Stomach (tissue), 9 donors: Measurements from ENCODE around the gene TAC4. TPM values are rescaled to one million over a fixed set of nuclear protein-coding genes. Genes with fewer than 3 reads are reported as not detected.
A peak's percentile ranks its signal among the peaks of the same experiment; 100 is the strongest.

Source experiments
- DNase-seq, 2 donors: peaks; one replicate each; pipeline versions ENCODE4 v3.0.0 to v3.0.0-alpha.2; 2013 to 2019
- H3K27ac ChIP-seq, 5 donors: fragments of 200-600 bp in 4 of 5; sonication (generic) in 4 of 5; one replicate each; pipeline ENCODE4 v1.5.1; 2013 to 2019; ENCODE audit warnings: mild to moderate bottlenecking in 1 of 5, moderate library complexity in 1 of 5
- H3K27me3 ChIP-seq, 3 donors: fragments of 200-600 bp; sonication (generic); one replicate each; pipeline ENCODE4 v1.5.1; 2017 to 2019; ENCODE audit warnings: mixed run types in 1 of 3
- H3K36me3 ChIP-seq, 4 donors: fragments of 200-600 bp; sonication (generic); 1 replicate in 3 of 4; 2 replicates in 1 of 4; pipeline ENCODE4 v1.5.1; 2016 to 2019
- H3K4me1 ChIP-seq, 4 donors: fragments of 200-600 bp; sonication (generic); one replicate each; pipeline ENCODE4 v1.5.1; 2016 to 2019
- H3K4me3 ChIP-seq, 4 donors: fragments of 200-600 bp; sonication (generic) in 3 of 4; one replicate each; pipeline ENCODE4 v1.5.1; 2016 to 2019; ENCODE audit warnings: mild to moderate bottlenecking in 1 of 4
- H3K9me3 ChIP-seq, 4 donors: fragments of 200-600 bp; sonication (generic); one replicate each; pipeline ENCODE4 v1.5.1; 2016 to 2019
- EP300 ChIP-seq: sonication (generic); formaldehyde crosslinking; IDR thresholded peaks from one replicate; pipeline ENCODE4 v1.6.1; 2017; ENCODE audit warnings: antibody characterized with exemption
- POLR2A ChIP-seq, 4 donors: fragments of 450-650 bp; IDR thresholded peaks; one replicate each; pipeline ENCODE4 v1.6.1; 2016; ENCODE audit warnings: antibody characterized with exemption in 4 of 4, control low read depth in 2 of 4, mild to moderate bottlenecking in 1 of 4, moderate library complexity in 1 of 4
- POLR2AphosphoS5 ChIP-seq, 3 donors: sonication (generic); formaldehyde crosslinking; IDR thresholded peaks; one replicate each; pipeline ENCODE4 v1.6.1; 2016; ENCODE audit warnings: antibody characterized with exemption in 3 of 3
- WGBS, 5 donors: extraction: QIAGEN DNeasy Blood & Tissue Kit in 3 of 5; methylation state at CpG; one replicate each; pipeline versions ENCODE4 v1.1.5 to v1.1.7; 2013 to 2018; 5-methylcytosine and 5-hydroxymethylcytosine counted together
- intact Hi-C: fragments of 100-400 bp; cut with DNase I; formaldehyde crosslinking; loops from one replicate; pipeline ENCODE4 v1.15.1; 2023; ENCODE audit warnings: low total_unique reads
- polyA plus RNA-seq, 3 donors: library from polyadenylated mRNA; stranded (reverse); fragments of 200-250 nt; gene quantifications; one replicate each; pipeline ENCODE4 v1.2.3, GENCODE V29; 2013
- total RNA-seq, 5 donors: library from RNA; depleted of rRNA; stranded (reverse); fragments of >200 nt; gene quantifications; one replicate each; pipeline versions ENCODE4 v1.1.0 to v1.2.3, GENCODE V29; 2014 to 2016
- TF ChIP-seq, protein P1 (sequence below), 7 experiments: fragments of 450-650 bp in 4 of 7; fragments of 200-600 bp in 3 of 7; sonication (generic) in 3 of 7; IDR thresholded peaks; one replicate each; pipeline ENCODE4 v1.5.1; 2016 to 2019; ENCODE audit warnings: antibody characterized with exemption in 7 of 7, control low read depth in 2 of 7, mild to moderate bottlenecking in 1 of 7
- donor health status: healthy with polysubstance abuse.
- donor health status: Bipolar disorder and iron deficiency.
- donor health status: healthy.

Gene TAC4
- total and polyA plus RNA-seq, 8 donors, result not detected

DNA sequence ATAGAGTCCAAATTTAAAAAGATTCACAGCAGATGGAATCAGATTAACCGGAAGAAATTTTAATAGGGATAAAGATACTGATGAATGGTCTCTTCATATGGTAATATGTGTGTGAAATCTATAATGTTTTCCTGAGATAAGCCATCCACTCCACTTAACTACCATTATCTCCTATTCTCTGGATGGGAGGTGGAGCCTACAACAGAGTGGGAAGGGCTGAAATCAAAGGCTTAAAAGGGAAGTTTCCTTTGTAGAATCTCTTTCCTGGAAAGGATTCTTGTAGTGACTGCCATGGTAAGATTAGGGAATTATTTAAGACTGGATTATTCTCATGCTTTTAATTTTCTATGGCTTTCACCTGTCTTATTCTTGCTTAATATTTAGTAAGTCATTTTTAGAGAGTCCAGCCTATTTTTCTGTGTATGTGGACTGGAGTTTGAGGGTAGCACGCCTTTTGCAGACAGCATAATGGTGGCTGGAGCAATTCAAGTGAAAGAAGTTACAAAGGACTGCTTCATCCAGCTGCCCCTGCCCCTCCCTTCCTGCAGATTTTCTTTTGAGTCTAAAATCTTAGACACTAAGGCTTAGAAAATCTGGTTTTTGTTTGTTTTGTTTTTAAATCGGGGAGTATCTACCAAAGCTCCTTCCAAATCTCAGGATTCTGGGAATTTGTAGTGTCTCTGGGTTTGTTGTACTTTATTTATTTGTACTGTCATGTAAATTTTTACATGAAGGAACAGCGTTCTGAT, 32.9 kb downstream of the TAC4 start:
- peaks cover 9 to 62% (median 38%) of the 10 kb centered on the region in 4 donors for H3K4me1 ChIP-seq
- WGBS, 5 donors, result 54 to 68% (median 64%) methylated on average over 4 of the region's 4 CpGs
- peak overlapping the region; percentile 20 to 72 (median 62) for H3K27ac ChIP-seq

DNA sequence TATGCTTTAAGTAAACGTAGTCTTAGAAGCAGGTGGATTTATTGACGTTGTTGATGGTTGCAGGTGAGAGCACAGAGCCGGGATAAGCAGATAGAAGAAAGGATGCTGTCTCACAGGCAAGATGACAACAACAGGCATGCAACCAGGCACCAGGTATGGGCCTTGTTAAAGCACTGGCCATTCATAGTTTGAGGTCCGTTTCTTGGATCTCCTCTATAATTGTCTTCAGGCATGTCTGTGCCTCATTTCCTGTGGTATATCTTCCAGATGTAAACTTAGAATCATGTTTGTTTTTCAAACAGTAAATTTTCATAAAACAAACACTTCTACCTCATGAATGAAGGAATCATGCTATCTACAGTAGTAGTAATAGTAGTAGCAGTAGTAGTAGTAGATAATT, 38.8 kb downstream of the TAC4 start:
- peaks cover 48 to 100% (median 98%) of the 10 kb centered on the region in 4 donors for H3K36me3 ChIP-seq

More for the DNA sequence above, 32.9 kb downstream of the TAC4 start:
- TF ChIP-seq EP300, result no peak
- TF ChIP-seq POLR2AphosphoS5 (IDR thresholded peaks at IDR 0.05), result no peak
- no peak for TF ChIP-seq POLR2A (IDR thresholded peaks at IDR 0.05)
- TF ChIP-seq, protein P1, sequence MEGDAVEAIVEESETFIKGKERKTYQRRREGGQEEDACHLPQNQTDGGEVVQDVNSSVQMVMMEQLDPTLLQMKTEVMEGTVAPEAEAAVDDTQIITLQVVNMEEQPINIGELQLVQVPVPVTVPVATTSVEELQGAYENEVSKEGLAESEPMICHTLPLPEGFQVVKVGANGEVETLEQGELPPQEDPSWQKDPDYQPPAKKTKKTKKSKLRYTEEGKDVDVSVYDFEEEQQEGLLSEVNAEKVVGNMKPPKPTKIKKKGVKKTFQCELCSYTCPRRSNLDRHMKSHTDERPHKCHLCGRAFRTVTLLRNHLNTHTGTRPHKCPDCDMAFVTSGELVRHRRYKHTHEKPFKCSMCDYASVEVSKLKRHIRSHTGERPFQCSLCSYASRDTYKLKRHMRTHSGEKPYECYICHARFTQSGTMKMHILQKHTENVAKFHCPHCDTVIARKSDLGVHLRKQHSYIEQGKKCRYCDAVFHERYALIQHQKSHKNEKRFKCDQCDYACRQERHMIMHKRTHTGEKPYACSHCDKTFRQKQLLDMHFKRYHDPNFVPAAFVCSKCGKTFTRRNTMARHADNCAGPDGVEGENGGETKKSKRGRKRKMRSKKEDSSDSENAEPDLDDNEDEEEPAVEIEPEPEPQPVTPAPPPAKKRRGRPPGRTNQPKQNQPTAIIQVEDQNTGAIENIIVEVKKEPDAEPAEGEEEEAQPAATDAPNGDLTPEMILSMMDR (IDR thresholded peaks at IDR 0.05), result no peak
- no peaks in the 10 kb centered on the region for H3K9me3 ChIP-seq
- peaks cover 28 to 90% (median 84%) of the 10 kb centered on the region in 4 donors for H3K36me3 ChIP-seq
- H3K4me3 ChIP-seq, result no peak overlapping the region
- no peak for DNase-seq
- H3K27me3 ChIP-seq, result no peaks in the 10 kb centered on the region
- intact Hi-C loops, result no loop called here

DNA sequence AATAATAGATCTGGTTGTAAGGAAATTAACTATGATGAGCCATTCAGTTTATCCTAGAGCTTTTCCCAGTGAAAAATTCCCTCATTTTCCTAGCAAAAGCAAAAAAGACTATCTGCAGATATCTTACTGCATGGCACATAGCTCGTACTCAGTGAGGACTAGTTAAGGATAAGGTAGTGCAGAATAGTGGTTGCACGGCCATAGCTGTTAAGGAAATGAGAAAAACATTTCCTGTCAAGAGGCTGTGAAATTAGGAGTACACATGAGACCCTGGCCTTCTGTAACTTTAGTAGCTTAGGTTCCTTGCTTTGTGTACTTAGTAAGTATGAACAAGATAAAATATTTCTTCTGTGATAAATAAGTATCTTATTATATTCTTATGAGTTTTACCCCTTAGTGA, 49.1 kb downstream of the TAC4 start:
- 43 to 62% (median 56%) methylated on average over 2 of the region's 2 CpGs for WGBS, 5 donors
- Histone ChIP-seq H3K4me3 (no peak overlapping the region), H3K9me3 (no peaks in the 10 kb centered on the region), H3K4me1 (peaks cover 0 to 47% (median 23%) of the 10 kb centered on the region in 4 donors), H3K36me3 (peaks cover 71 to 98% (median 97%) of the 10 kb centered on the region in 4 donors), H3K27ac (no peak overlapping the region), H3K27me3 (no peaks in the 10 kb centered on the region)
- DNase-seq, result no peak
- no peak for TF ChIP-seq EP300
- TF ChIP-seq, protein P1 (IDR thresholded peaks at IDR 0.05), result no peak
- intact Hi-C loops, result loop anchor here (10.0 kb wide), 1 partner anchor 46 kb away; the partner anchor contains the start of gene TAC4

More for the DNA sequence above, 38.8 kb downstream of the TAC4 start:
- Histone ChIP-seq H3K4me3 (no peak overlapping the region), H3K27me3 (no peaks in the 10 kb centered on the region), H3K4me1 (peaks cover 0 to 19% (median 2%) of the 10 kb centered on the region in 4 donors), H3K27ac (no peak overlapping the region), H3K9me3 (no peaks in the 10 kb centered on the region)
- TF ChIP-seq POLR2A (IDR thresholded peaks at IDR 0.05), result no peak
- TF ChIP-seq, protein P1 (IDR thresholded peaks at IDR 0.05), result no peak
- no peak for TF ChIP-seq POLR2AphosphoS5 (IDR thresholded peaks at IDR 0.05)
- no peak for TF ChIP-seq EP300
- DNase-seq, result no peak
- intact Hi-C loops, result no loop called here
- 49 to 63% (median 52%) methylated on average over 4 of the region's 4 CpGs for WGBS, 5 donors

DNA sequence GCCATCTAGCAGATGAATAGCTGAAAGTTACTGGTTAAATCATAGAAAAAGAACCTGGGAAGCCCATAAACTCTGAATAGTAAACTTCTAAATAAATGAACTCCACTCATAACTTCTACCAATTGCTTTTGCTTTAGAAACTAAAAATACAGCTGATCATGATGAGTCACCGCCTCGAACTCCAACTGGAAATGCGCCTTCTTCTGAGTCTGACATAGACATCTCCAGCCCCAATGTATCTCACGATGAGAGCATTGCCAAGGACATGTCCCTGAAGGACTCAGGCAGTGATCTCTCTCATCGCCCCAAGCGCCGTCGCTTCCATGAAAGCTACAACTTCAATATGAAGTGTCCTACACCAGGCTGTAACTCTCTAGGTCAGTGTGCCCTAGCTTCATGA, 49.7 kb downstream of the TAC4 start:
- H3K4me1 ChIP-seq, result peaks cover 0 to 52% (median 26%) of the 10 kb centered on the region in 4 donors
- intact Hi-C loops, result loop anchor here (10.0 kb wide), 1 partner anchor 47 kb away; the partner anchor contains the start of gene TAC4
- H3K36me3 ChIP-seq, result peaks cover 72 to 98% (median 98%) of the 10 kb centered on the region in 4 donors
- 83 to 91% (median 87%) methylated on average over 8 of the region's 8 CpGs for WGBS, 5 donors
- no peak overlapping the region for H3K27ac ChIP-seq
- H3K9me3 ChIP-seq, result no peaks in the 10 kb centered on the region
- H3K27me3 ChIP-seq, result no peaks in the 10 kb centered on the region
- TF ChIP-seq POLR2AphosphoS5 (IDR thresholded peaks at IDR 0.05), result no peak
- no peak for DNase-seq
- H3K4me3 ChIP-seq, result no peak overlapping the region

DNA sequence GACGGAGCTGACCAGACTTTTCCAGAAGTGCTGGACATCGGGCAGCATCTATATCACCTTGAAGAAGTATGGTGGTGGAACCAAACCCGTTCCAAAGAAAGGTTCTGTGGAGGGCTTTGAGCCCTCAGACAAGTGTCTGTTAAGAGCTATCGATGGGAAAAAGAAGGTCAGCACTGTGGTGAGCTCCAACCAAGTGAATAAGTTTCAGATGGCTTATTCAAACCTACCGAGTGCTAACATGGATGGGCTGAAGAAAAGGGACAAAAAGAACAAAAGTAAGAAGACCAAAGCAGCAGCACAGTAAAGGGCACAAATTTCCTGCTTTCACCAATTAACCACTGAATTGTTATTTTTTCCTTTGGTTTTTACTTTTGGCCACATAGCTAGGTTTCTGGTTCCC, 52.5 kb downstream of the TAC4 start:
- 74 to 90% (median 84%) methylated on average over 5 of the region's 5 CpGs for WGBS, 5 donors
- no peak overlapping the region for H3K4me3 ChIP-seq
- intact Hi-C loops, result loop anchor here (10.0 kb wide), 1 partner anchor 49 kb away; the partner anchor contains the start of gene TAC4
- H3K27ac ChIP-seq, result no peak overlapping the region
- H3K27me3 ChIP-seq, result no peaks in the 10 kb centered on the region
- H3K36me3 ChIP-seq, result peaks cover 62 to 92% (median 88%) of the 10 kb centered on the region in 4 donors
- TF ChIP-seq POLR2A (IDR thresholded peaks at IDR 0.05), result no peak
- no peak for TF ChIP-seq POLR2AphosphoS5 (IDR thresholded peaks at IDR 0.05)
- TF ChIP-seq, protein P1 (IDR thresholded peaks at IDR 0.05), result no peak
- TF ChIP-seq EP300, result no peak
- peaks cover 4 to 80% (median 39%) of the 10 kb centered on the region in 4 donors for H3K4me1 ChIP-seq
- H3K9me3 ChIP-seq, result no peaks in the 10 kb centered on the region
- DNase-seq, result no peak
